ENCODE results near the gene FETUB.
A peak's percentile ranks its signal among the peaks of the same experiment; 100 is the strongest.

Gene FETUB

GRCh38 chr3:186636536-186636935 lies 3.7 kb upstream of the FETUB start:
- no peak overlapping the region for H3K4me3 ChIP-seq (ENCODE audit: control insufficient read depth, low read depth, low read length)
- no peak for DNase-seq (ENCODE audit: low read depth)
- TF ChIP-seq, protein P1, sequence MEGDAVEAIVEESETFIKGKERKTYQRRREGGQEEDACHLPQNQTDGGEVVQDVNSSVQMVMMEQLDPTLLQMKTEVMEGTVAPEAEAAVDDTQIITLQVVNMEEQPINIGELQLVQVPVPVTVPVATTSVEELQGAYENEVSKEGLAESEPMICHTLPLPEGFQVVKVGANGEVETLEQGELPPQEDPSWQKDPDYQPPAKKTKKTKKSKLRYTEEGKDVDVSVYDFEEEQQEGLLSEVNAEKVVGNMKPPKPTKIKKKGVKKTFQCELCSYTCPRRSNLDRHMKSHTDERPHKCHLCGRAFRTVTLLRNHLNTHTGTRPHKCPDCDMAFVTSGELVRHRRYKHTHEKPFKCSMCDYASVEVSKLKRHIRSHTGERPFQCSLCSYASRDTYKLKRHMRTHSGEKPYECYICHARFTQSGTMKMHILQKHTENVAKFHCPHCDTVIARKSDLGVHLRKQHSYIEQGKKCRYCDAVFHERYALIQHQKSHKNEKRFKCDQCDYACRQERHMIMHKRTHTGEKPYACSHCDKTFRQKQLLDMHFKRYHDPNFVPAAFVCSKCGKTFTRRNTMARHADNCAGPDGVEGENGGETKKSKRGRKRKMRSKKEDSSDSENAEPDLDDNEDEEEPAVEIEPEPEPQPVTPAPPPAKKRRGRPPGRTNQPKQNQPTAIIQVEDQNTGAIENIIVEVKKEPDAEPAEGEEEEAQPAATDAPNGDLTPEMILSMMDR (conservative IDR thresholded peaks at IDR 0.05; ENCODE audit: control insufficient read depth, insufficient read depth, low read depth, low read length): no peak

DNA sequence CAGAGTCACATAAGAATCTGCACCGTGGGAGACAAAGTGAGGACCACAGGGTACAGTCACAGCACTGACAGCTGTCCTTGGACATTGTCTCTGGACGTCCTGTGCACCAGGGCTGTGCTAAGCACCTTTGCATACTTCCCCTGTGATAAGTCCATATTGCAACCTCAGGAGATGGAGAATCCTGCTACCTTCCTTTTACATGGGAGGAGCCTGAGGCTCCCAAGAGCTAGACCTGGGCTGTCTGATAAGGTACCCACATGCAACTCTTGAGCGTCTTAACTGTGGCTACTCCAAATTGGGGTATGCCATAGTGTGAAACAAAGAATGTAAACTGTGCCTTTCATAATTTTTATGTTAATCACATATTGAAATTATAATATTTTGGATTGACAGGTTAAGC lies 2.5 kb upstream of the FETUB start:
- TF ChIP-seq, protein P1 (conservative IDR thresholded peaks at IDR 0.05; ENCODE audit: control insufficient read depth, insufficient read depth, low read depth, low read length): no peak
- DNase-seq (ENCODE audit: low read depth): no peak
- no peak overlapping the region for H3K4me3 ChIP-seq (ENCODE audit: control insufficient read depth, low read depth, low read length)

GRCh38 chr3:186638259-186638658 lies 1.9 kb upstream of the FETUB start:
- no peak for DNase-seq (ENCODE audit: low read depth)
- TF ChIP-seq, protein P1 (conservative IDR thresholded peaks at IDR 0.05; ENCODE audit: control insufficient read depth, insufficient read depth, low read depth, low read length): no peak
- no peak overlapping the region for H3K4me3 ChIP-seq (ENCODE audit: control insufficient read depth, low read depth, low read length)

DNA sequence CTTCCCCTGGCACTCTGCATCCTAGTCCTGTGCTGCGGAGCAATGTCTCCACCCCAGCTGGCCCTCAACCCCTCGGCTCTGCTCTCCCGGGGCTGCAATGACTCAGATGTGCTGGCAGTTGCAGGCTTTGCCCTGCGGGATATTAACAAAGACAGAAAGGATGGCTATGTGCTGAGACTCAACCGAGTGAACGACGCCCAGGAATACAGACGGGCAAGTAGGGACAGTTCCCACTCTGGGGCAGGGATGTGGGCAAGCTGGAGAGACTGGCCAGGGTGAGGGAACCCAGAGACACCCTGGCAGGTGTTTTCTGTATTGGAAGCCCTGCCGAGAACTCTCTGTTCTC lies 247 bp downstream of the FETUB start:
- H3K4me3 ChIP-seq (ENCODE audit: control insufficient read depth, low read depth, low read length): no peak overlapping the region
- DNase-seq (ENCODE audit: low read depth): peak; percentile 39
- TF ChIP-seq, protein P1 (conservative IDR thresholded peaks at IDR 0.05; ENCODE audit: control insufficient read depth, insufficient read depth, low read depth, low read length): no peak

DNA sequence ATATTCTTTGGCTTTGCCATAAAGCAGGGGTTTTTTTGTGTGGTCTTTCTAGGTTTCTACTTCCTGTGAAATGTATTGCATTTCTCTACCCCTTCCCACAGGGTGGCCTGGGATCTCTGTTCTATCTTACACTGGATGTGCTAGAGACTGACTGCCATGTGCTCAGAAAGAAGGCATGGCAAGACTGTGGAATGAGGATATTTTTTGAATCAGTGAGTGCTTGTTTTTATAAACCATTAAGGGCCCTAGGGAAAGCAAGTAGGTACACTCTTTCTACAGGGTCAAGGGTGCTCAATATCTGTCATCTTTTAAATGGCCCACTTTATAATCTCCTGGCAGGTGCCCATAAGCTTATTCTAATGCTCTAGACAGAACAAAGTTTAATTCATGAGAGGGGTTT lies 730 bp downstream of the FETUB start:
- TF ChIP-seq, protein P1 (conservative IDR thresholded peaks at IDR 0.05; ENCODE audit: control insufficient read depth, insufficient read depth, low read depth, low read length): no peak
- no peak for DNase-seq (ENCODE audit: low read depth)
- no peak overlapping the region for H3K4me3 ChIP-seq (ENCODE audit: control insufficient read depth, low read depth, low read length)

GRCh38 chr3:186642014-186642413 lies 1.8 kb downstream of the FETUB start:
- H3K4me3 ChIP-seq (ENCODE audit: control insufficient read depth, low read depth, low read length): no peak overlapping the region
- TF ChIP-seq, protein P1 (conservative IDR thresholded peaks at IDR 0.05; ENCODE audit: control insufficient read depth, insufficient read depth, low read depth, low read length): no peak
- no peak for DNase-seq (ENCODE audit: low read depth)

GRCh38 chr3:186643493-186643892 lies 3.3 kb downstream of the FETUB start:
- no peak overlapping the region for H3K4me3 ChIP-seq (ENCODE audit: control insufficient read depth, low read depth, low read length)
- DNase-seq (ENCODE audit: low read depth): no peak
- TF ChIP-seq, protein P1 (conservative IDR thresholded peaks at IDR 0.05; ENCODE audit: control insufficient read depth, insufficient read depth, low read depth, low read length): no peak
